Loucy (cell line): ENCODE data around the gene PODXL.

Experiments used
- EZH2phosphoT487 ChIP-seq: fragments of 200-600 bp; IDR thresholded peaks from 2 replicates; pipeline ENCODE4 v1.6.1; 2018; ENCODE audit warnings: antibody characterized with exemption, mild to moderate bottlenecking, moderate library complexity, borderline replicate concordance
- TF ChIP-seq, protein P1 (sequence below): fragments of 200-600 bp; sonication (generic); conservative IDR thresholded peaks from 2 replicates; pipeline ENCODE4 v1.5.1; 2014; ENCODE audit warnings: mild to moderate bottlenecking, antibody characterized with exemption, low read length

DNA sequence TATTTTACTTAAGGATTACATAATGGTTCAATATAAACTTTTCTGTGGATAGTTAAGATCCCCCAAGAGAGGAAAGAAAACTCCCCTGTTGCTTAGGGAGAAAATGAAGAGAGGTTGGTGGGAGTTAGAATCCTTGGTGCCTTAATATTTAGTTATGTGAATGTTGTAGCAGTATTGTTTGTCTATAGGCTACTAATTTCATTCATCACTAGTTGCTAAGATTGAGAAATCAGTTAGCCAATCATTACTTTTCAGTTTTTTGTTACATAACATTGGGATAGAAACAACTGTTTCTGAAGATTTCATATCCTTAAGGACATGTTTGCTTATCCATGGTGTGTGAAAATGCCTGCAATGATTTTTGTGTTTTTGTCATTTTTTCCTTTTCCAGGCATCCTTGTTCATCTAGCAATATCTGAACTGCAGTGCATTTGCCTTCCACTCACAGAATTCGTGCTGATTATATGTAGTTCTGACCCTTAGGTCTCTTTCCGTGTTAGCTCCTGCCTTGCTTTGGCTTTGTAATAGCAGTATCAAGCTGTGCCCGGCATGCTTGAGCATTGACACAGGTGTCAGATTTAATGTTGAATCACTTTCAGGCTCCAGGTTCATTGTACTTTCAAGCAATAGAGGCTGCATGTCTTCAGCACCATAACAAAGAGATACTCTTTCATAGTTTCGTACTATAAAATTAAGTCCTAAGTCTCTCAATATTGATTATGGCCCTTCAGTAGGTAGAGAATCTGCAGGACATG lies 85.0 kb downstream of the PODXL start:
- TF ChIP-seq, protein P1, sequence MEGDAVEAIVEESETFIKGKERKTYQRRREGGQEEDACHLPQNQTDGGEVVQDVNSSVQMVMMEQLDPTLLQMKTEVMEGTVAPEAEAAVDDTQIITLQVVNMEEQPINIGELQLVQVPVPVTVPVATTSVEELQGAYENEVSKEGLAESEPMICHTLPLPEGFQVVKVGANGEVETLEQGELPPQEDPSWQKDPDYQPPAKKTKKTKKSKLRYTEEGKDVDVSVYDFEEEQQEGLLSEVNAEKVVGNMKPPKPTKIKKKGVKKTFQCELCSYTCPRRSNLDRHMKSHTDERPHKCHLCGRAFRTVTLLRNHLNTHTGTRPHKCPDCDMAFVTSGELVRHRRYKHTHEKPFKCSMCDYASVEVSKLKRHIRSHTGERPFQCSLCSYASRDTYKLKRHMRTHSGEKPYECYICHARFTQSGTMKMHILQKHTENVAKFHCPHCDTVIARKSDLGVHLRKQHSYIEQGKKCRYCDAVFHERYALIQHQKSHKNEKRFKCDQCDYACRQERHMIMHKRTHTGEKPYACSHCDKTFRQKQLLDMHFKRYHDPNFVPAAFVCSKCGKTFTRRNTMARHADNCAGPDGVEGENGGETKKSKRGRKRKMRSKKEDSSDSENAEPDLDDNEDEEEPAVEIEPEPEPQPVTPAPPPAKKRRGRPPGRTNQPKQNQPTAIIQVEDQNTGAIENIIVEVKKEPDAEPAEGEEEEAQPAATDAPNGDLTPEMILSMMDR, result no peak
- no peak for TF ChIP-seq EZH2phosphoT487
